Measurements from ENCODE around the gene SLC39A1. TPM values are rescaled to one million over a fixed set of nuclear protein-coding genes. Genes with fewer than 3 reads are reported as not detected.
"Not testable (repeated sequence)": the region's sequence is repeated elsewhere in the genome, so short reads cannot be mapped to it uniquely, and the experiment has no call there.

Gene SLC39A1
- polyA plus RNA-seq, 1 of the 3 experiments (the other 2 are of a cell fraction): 89.6 TPM

- TF ChIP-seq CHD2 (IDR thresholded peaks at IDR 0.05; ENCODE audit: low read length, partially characterized antibody): no peak
- no peak for TF ChIP-seq GATA2 (CRISPR knock-in tag; IDR thresholded peaks at IDR 0.05)
- no peak for TF ChIP-seq SMC3 (IDR thresholded peaks at IDR 0.05; ENCODE audit: low read depth, low read length)
- no peak for TF ChIP-seq NRF1 (IDR thresholded peaks at IDR 0.05; ENCODE audit: low read depth, low read length)
- TF ChIP-seq RCOR1 (IDR thresholded peaks at IDR 0.05; ENCODE audit: low read length): no peak
- no peak for TF ChIP-seq USF2 (IDR thresholded peaks at IDR 0.05; ENCODE audit: borderline replicate concordance, low read depth, low read length)
- no peak for TF ChIP-seq RFX5 (IDR thresholded peaks at IDR 0.05; ENCODE audit: low read length)
- TF ChIP-seq SIN3A (IDR thresholded peaks at IDR 0.05; ENCODE audit: borderline replicate concordance, low read depth, low read length): no peak
- no peak for TF ChIP-seq MEF2A (IDR thresholded peaks at IDR 0.05; ENCODE audit: borderline replicate concordance, low read depth)
- 0 out of 2 replicates have a peak, but pooled peaks have one; percentile 25 for TF ChIP-seq TCF12 (IDR thresholded peaks at IDR 0.05)
- TF ChIP-seq RAD21 (IDR thresholded peaks at IDR 0.05; ENCODE audit: low read length): no peak
- no peak for TF ChIP-seq YY1 (IDR thresholded peaks at IDR 0.05; ENCODE audit: low read depth)
- no peak for TF ChIP-seq CTCF (IDR thresholded peaks at IDR 0.05)
- no peak for TF ChIP-seq EP300 (IDR thresholded peaks at IDR 0.05; ENCODE audit: borderline replicate concordance in 1 of 2, low read depth in 1 of 2, low read length in 1 of 2)
- no peak for TF ChIP-seq IRF3 (IDR thresholded peaks at IDR 0.05; ENCODE audit: low read depth, low read length)
These were observed 22.1 kb upstream of the SLC39A1 start (continued) for GRCh38 chr1:153985341-153985912.

DNA sequence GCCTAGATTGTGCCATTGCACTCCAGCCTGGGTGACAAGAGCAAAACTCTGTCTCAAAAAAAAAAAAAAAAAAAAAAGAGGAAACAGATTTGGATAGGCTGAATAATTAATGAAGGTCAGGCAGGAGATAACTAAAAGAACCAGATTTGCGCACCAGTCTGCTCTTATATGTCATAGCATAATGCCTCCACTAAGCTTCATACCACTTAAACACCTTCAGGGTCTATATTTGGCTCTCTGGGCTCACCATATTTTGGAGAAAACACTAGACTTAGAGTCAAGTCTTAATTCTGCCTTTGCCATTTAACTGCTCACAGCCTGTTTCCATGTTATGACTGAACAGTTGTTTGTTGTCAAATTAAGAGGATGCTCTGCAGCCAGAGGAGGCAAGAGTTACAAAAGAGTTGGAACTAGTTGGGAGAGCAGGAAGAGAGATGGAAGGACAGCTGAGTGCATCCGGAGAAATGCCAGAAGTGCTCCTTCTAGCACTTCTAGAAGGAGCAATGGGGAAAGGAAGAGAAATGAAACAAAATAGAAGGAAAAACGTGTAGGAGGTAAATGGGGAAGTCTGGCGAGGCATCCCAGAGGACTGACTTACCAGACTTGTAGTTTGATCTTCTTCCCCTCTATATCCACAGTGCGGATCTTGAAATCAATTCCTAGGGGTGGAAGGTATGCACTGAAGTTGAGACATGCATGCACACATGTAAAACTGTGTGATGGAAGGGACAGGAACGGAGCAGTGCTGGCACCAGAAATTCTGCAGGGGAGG lies 21.0 kb upstream of the SLC39A1 start:
- ChIA-PET CTCF (interaction anchor here (0.9 to 4.9 kb wide), 5 partner anchors 9 to 187 kb away, joined by 3 to 68 read pairs (median 50); partner anchors contain the start of genes CRTC2, JTB and SLC39A1), POLR2A (interaction anchor here (0.6 to 2.7 kb wide), 2 partner anchors 17 to 182 kb away, joined by 3 to 9 read pairs; partner anchors contain the start of gene CREB3L4)
- Histone ChIP-seq H4K20me1 (ENCODE audit: insufficient read depth) (no peaks in the 10 kb centered on the region), H3F3A (replicated peaks; ENCODE audit: insufficient read depth) (peaks cover 24% of the 10 kb centered on the region), H3K9ac (peak overlapping the region; percentile 86; the same call in 1 of the 2 replicates), H3K27me3 (ENCODE audit: insufficient read depth) (no peaks in the 10 kb centered on the region), H3K27ac (ENCODE audit: low read depth in 2 of 2, low read length in 1 of 2) (no peak overlapping the region), H3K4me1 (ENCODE audit: control insufficient read depth in 1 of 2, insufficient read depth in 2 of 2, low read depth in 1 of 2, low read length in 1 of 2) (peaks cover 11 to 14% of the 10 kb centered on the region in 2 experiments), H3K36me3 (replicated peaks in 1 of 2; ENCODE audit: control insufficient read depth in 1 of 2, insufficient read depth in 2 of 2, low read length in 1 of 2) (peaks cover 15 to 34% of the 10 kb centered on the region in 2 experiments), H2AFZ (ENCODE audit: low read depth) (no peak overlapping the region), H3K79me2 (ENCODE audit: insufficient read depth) (peaks cover 25% of the 10 kb centered on the region), H3K4me3 (ENCODE audit: low read depth in 2 of 2, low read length in 1 of 2) (peak overlapping the region; percentile 81 to 90; a peak in 3 of 4 replicates), H3K4me2 (peak overlapping the region; percentile 99), H3K9me2 (no peaks in the 10 kb centered on the region), H3K9me3 (no peaks in the 10 kb centered on the region)
- WGBS (ENCODE audit: low lambda C conversion rate): 86% methylated on average over 6 of the region's 6 CpGs
- TF ChIP-seq NRF1 (IDR thresholded peaks at IDR 0.05; ENCODE audit: low read depth, low read length) (no peak), MXI1 (IDR thresholded peaks at IDR 0.05; ENCODE audit: low read depth, low read length) (no peak)
- DNase-seq: no peak

- H4K20me1 ChIP-seq (ENCODE audit: insufficient read depth); H3K27me3 ChIP-seq (ENCODE audit: insufficient read depth); H3K4me3 ChIP-seq (ENCODE audit: low read depth in 2 of 2, low read length in 1 of 2); H3K9me3 ChIP-seq; H3K9me2 ChIP-seq; H3K27ac ChIP-seq (ENCODE audit: low read depth in 2 of 2, low read length in 1 of 2); H3K9ac ChIP-seq; DNase-seq; H2AFZ ChIP-seq (ENCODE audit: low read depth); H3K4me2 ChIP-seq: not testable (repeated sequence)
- CTCF ChIA-PET: interaction anchor here (1.3 kb wide), 1 partner anchor 185 kb away, joined by 3 read pairs; no protein-coding TSS in a partner anchor
- H3K4me1 ChIP-seq (ENCODE audit: control insufficient read depth in 1 of 2, insufficient read depth in 2 of 2, low read depth in 1 of 2, low read length in 1 of 2): peaks cover 11 to 21% of the 10 kb centered on the region in 2 experiments
- POLR2A ChIA-PET: interaction anchor here (2.1 kb wide), 1 partner anchor 9 kb away, joined by 11 read pairs; the partner anchor contains the start of gene RPS27
- WGBS (ENCODE audit: low lambda C conversion rate): 72% methylated on average over 2 of the region's 2 CpGs
- peaks cover 37% of the 10 kb centered on the region for H3K79me2 ChIP-seq (ENCODE audit: insufficient read depth)
- H3K36me3 ChIP-seq (replicated peaks in 1 of 2; ENCODE audit: control insufficient read depth in 1 of 2, insufficient read depth in 2 of 2, low read length in 1 of 2): peaks cover 15 to 39% of the 10 kb centered on the region in 2 experiments
- H3F3A ChIP-seq (replicated peaks; ENCODE audit: insufficient read depth): peaks cover 29% of the 10 kb centered on the region
These were observed 18.4 kb upstream of the SLC39A1 start for GRCh38 chr1:153981735-153982134.

Data from SK-N-SH (cell line).